SK-N-MC (cell line): ENCODE data around the gene BICD1.

Experiments used
- EZH2 ChIP-seq: fragments of 200-600 bp; sonication (generic); IDR thresholded peaks from one replicate; pipeline ENCODE4 v1.6.1; 2017; ENCODE audit warnings: antibody characterized with exemption
- POLR2AphosphoS5 ChIP-seq: IDR thresholded peaks from 2 replicates; pipeline ENCODE4 v1.6.1; 2012; ENCODE audit warnings: mild to moderate bottlenecking, low read depth, low read length, borderline replicate concordance

DNA sequence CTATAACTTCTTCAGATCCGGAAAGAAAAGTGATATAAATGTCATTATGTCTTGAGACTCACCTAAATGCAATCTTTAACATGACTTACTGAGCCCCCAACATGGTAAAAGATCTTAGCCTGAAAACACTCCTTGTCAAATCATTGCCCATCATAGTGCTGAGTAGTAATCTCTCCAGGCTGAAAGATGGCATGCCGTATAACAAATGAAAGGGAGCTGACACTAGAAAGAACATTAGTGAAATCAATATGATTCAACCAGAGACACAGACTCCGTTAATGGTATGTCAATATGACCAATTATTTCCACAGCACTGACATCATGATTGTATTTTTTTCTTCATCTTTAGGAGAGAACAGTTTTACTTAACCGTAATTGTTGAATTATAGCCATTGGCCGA, 54.4 kb downstream of the BICD1 start:
- TF ChIP-seq POLR2AphosphoS5, result no peak
- TF ChIP-seq EZH2, result no peak
